Measurements from ENCODE around the gene FOXO1. TPM values are rescaled to one million over a fixed set of nuclear protein-coding genes. Genes with fewer than 3 reads are reported as not detected.

Gene FOXO1
- total and polyA plus RNA-seq, 7 donors: 9.0 to 36.8 (median 30.9) TPM

DNA sequence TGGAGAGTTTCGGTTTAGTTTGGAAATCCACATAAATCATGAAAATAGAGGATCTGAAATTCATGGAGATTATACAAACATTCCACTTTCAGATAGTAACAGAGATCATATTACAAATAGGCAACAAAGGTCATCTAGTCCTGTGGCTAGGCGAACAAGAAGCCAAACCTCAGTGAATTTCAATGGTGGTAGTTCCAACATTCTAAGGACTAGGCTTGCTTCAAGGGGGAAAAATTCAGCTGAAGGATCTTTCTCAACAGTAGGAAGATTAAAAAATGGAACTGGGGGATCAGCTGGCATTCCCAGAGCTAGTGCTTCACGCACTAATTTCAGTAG is 47.0 kb downstream of the FOXO1 start:
- DNase-seq: no peak
- no peak for TF ChIP-seq POLR2A (IDR thresholded peaks at IDR 0.05)
- TF ChIP-seq CTCF (IDR thresholded peaks at IDR 0.05): no peak
- TF ChIP-seq EP300 (IDR thresholded peaks at IDR 0.05): no peak
- no peak for TF ChIP-seq POLR2AphosphoS5 (IDR thresholded peaks at IDR 0.05)
- Histone ChIP-seq H3K9me3 (no peaks in the 10 kb centered on the region), H3K27me3 (no peaks in the 10 kb centered on the region), H3K27ac (no peak overlapping the region), H3K4me1 (peaks cover 0 to 60% (median 44%) of the 10 kb centered on the region in 4 donors), H3K36me3 (no peaks in the 10 kb centered on the region), H3K4me3 (no peak overlapping the region)
- 97 to 98% methylated on average over 3 of the region's 3 CpGs for WGBS, 2 donors
- intact Hi-C loops (cut with DNase I): no loop called here

GRCh38 chr13:40618581-40619478 is 47.6 kb downstream of the FOXO1 start:
- Histone ChIP-seq H3K27me3 (no peaks in the 10 kb centered on the region), H3K9me3 (no peaks in the 10 kb centered on the region), H3K36me3 (no peaks in the 10 kb centered on the region), H3K4me1 (peaks cover 0 to 60% (median 46%) of the 10 kb centered on the region in 4 donors), H3K4me3 (no peak overlapping the region), H3K27ac (no peak overlapping the region)
- no peak for DNase-seq
- 92 to 93% methylated on average over 15 of the region's 15 CpGs for WGBS, 2 donors
- no peak for TF ChIP-seq EP300 (IDR thresholded peaks at IDR 0.05)
- TF ChIP-seq CTCF (IDR thresholded peaks at IDR 0.05): no peak
- TF ChIP-seq POLR2AphosphoS5 (IDR thresholded peaks at IDR 0.05): no peak
- TF ChIP-seq POLR2A (IDR thresholded peaks at IDR 0.05): no peak
- intact Hi-C loops (cut with DNase I): no loop called here

- 86 to 95% methylated on average over 8 of the region's 8 CpGs for WGBS, 2 donors
- H3K27ac ChIP-seq: no peak overlapping the region
- peaks cover 0 to 60% (median 49%) of the 10 kb centered on the region in 4 donors for H3K4me1 ChIP-seq
- no peak for DNase-seq
- intact Hi-C loops (cut with DNase I): no loop called here
- H3K4me3 ChIP-seq: no peak overlapping the region
- H3K27me3 ChIP-seq: no peaks in the 10 kb centered on the region
- H3K9me3 ChIP-seq: no peaks in the 10 kb centered on the region
- no peak for TF ChIP-seq POLR2AphosphoS5 (IDR thresholded peaks at IDR 0.05)
- TF ChIP-seq EP300 (IDR thresholded peaks at IDR 0.05): no peak
- no peak for TF ChIP-seq POLR2A (IDR thresholded peaks at IDR 0.05)
- no peak for TF ChIP-seq CTCF (IDR thresholded peaks at IDR 0.05)
- H3K36me3 ChIP-seq: no peaks in the 10 kb centered on the region
Measured at GRCh38 chr13:40617801-40618356, 48.6 kb downstream of the FOXO1 start.

- Histone ChIP-seq H3K36me3 (no peaks in the 10 kb centered on the region), H3K27me3 (no peaks in the 10 kb centered on the region), H3K27ac (no peak overlapping the region), H3K4me3 (no peak overlapping the region), H3K4me1 (peaks cover 0 to 75% (median 62%) of the 10 kb centered on the region in 4 donors), H3K9me3 (no peaks in the 10 kb centered on the region)
- DNase-seq: no peak
- intact Hi-C loops (cut with DNase I): no loop called here
- TF ChIP-seq CTCF (IDR thresholded peaks at IDR 0.05) (no peak), POLR2A (IDR thresholded peaks at IDR 0.05) (no peak), POLR2AphosphoS5 (IDR thresholded peaks at IDR 0.05) (no peak), EP300 (IDR thresholded peaks at IDR 0.05) (no peak)
- 78 to 86% methylated on average over 7 of the region's 7 CpGs for WGBS, 2 donors
Measured at GRCh38 chr13:40615619-40616018, 50.8 kb downstream of the FOXO1 start.

Measured in sigmoid colon (tissue), 7 donors.